Measurements from ENCODE around the gene TRIM39. TPM values are rescaled to one million over a fixed set of nuclear protein-coding genes. Genes with fewer than 3 reads are reported as not detected.

TRIM39 gene
- total RNA-seq, 1 donor = 8.5 TPM

GRCh38 chr6:30311101-30311500 is 15.6 kb upstream of the TRIM39 start:
- TF ChIP-seq CTCF (IDR thresholded peaks at IDR 0.05; ENCODE audit: insufficient read depth, low read length) = no peak
- no peak for DNase-seq (ENCODE audit: low read depth)
- H3K4me3 ChIP-seq (ENCODE audit: low read depth, low read length) = no peak overlapping the region

DNA sequence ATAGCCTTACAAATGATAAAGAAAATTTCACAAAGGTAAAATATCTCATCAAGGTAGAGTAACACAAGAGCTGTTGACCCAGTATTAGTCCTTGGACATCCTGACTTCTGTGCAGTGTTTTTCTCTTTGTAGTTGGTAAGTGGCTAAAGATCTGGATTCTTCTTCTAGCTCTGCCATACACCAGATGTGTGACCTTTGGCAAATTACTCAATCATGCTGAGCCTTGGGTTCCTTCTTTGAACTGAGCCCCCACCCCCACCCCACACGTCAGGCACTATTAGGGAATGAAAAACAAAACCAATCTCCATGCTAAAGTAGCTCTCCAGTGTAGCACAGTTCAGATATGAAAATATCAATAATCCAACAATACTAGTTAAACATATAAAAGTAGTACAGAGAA is 15.1 kb upstream of the TRIM39 start:
- H3K4me3 ChIP-seq (ENCODE audit: low read depth, low read length) = no peak overlapping the region
- no peak for TF ChIP-seq CTCF (IDR thresholded peaks at IDR 0.05; ENCODE audit: insufficient read depth, low read length)
- DNase-seq (ENCODE audit: low read depth) = no peak

DNA sequence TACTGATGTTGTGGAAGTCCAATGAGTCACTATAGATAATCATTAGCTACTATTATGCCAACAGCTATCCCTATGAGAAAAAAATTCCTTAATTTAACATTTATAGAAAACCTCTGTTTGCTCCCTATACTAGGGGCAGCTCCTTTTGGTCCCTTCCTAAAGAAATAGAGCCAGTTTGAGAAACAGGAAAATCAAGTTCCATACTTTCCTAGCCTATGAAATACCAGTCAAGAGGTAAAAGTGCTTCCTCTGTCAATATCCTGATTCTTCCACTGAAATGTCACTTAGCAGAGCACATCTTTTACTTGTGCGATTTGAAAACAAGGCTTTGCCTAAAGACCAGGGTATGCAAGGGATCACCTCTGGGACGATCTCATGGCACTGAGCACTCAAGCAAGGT is 14.5 kb upstream of the TRIM39 start:
- H3K4me3 ChIP-seq (ENCODE audit: low read depth, low read length) = no peak overlapping the region
- TF ChIP-seq CTCF (IDR thresholded peaks at IDR 0.05; ENCODE audit: insufficient read depth, low read length) = no peak
- DNase-seq (ENCODE audit: low read depth) = no peak

- H3K4me3 ChIP-seq (ENCODE audit: low read depth, low read length) = no peak overlapping the region
- DNase-seq (ENCODE audit: low read depth) = no peak
- TF ChIP-seq CTCF (IDR thresholded peaks at IDR 0.05; ENCODE audit: insufficient read depth, low read length) = no peak
These were observed 13.9 kb upstream of the TRIM39 start for GRCh38 chr6:30312676-30313321.

DNA sequence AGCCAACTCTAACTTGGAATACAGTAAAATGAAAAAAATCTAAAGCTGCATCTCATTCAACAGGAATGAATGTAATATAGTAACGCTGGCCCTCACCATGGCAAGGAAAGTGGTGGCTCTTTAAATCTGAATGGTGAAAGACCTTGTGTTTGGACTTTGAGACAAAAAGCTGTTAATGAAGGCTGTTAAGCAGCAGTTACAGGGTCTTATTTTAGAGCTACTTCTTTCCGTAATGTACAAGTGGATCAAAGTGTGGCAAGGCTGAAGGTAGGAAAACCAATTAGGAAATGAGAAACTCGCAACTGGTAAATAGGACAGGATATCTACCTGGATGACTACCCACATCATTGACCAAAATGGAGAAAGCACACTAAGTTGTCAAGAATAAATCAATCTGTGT is 11.6 kb upstream of the TRIM39 start:
- H3K4me3 ChIP-seq (ENCODE audit: low read depth, low read length) = no peak overlapping the region
- DNase-seq (ENCODE audit: low read depth) = no peak
- TF ChIP-seq CTCF (IDR thresholded peaks at IDR 0.05; ENCODE audit: insufficient read depth, low read length) = no peak

GRCh38 chr6:30317913-30318589 is 8.7 kb upstream of the TRIM39 start:
- no peak overlapping the region for H3K4me3 ChIP-seq (ENCODE audit: low read depth, low read length)
- DNase-seq (ENCODE audit: low read depth) = no peak
- no peak for TF ChIP-seq CTCF (IDR thresholded peaks at IDR 0.05; ENCODE audit: insufficient read depth, low read length)
